HUDEP-2 (cell line): ENCODE data around the gene OR1D5.
A peak's percentile ranks its signal among the peaks of the same experiment; 100 is the strongest.
"Not testable (repeated sequence)": the region's sequence is repeated elsewhere in the genome, so short reads cannot be mapped to it uniquely, and the experiment has no call there.

Experiments
- DNase-seq, 76 experiments: peaks; one replicate each; lab custom pipeline; 2025; ENCODE audit not compliant: unreplicated experiment in 76 of 76; lab: John Stamatoyannopoulos, UW

The OR1D5 gene

GRCh38 chr17:3063507-3063906 is at the start of gene OR1D5:
TSS of gene OR1D5 (minus strand) at chr17:3063607. CDS start at chr17:3063607, 0 bp downstream.
- DNase-seq: not testable (repeated sequence)

DNA sequence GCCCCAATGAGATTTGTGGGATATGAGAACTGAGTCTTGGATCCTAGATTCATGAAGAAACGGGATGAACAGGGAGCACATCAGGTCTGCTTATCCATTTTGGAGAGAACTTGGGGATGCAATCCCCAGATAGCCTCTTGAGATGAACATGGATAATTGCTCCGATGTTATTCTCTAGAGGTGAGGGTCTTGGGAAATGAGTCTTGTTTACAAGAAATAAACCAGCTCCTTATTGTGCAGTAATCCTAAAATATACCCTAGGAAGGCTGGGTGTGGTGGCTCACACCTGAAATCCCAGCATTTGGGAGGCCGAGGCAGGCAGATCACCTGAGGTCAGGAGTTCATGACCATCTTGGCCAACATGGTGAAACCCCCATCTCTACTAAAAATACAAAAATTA is 40.9 kb upstream of the OR1D5 start, which contains the start of gene OR1D2:
Gene OR1D2, minus strand, starts transcription at position 101 of the 400 bp plus-strand sequence. CDS start 11,426 bp downstream, outside the sequence.
- DNase-seq: no peak

GRCh38 chr17:3073850-3074249 is 10.4 kb upstream of the OR1D5 start:
- DNase-seq: not testable (repeated sequence)

- not testable (repeated sequence) for DNase-seq
These were observed 1.8 kb upstream of the OR1D5 start for GRCh38 chr17:3065192-3065591.

DNA sequence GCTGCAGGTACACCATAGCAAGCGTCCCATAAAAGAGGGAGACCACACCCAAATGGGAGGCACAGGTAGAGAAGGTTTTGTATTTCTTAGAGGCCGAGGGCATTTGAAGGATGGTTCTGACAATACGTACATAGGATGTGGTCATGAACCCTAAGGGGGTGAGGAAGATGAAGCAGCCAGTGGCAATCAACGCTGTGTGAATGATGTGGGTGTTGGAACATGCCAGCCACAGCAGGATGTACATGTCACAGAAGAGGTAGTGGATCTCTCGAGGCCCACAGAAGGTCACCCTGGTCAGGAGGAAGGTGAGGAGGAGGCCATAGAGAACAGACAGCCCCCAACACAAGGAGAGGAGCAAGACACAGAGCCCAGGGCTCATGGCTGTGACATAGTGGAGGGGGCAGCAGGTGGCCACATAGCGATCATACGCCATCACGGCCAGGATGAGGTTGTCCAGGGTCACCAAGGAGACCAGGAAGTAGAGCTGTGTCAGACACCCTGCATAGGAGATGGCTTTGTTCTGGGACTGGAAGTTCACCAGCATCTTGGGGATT is 506 bp downstream of the OR1D5 start:
- not testable (repeated sequence) for DNase-seq

- not testable (repeated sequence) for DNase-seq
These were observed 8.5 kb downstream of the OR1D5 start for GRCh38 chr17:3054868-3055267.

DNA sequence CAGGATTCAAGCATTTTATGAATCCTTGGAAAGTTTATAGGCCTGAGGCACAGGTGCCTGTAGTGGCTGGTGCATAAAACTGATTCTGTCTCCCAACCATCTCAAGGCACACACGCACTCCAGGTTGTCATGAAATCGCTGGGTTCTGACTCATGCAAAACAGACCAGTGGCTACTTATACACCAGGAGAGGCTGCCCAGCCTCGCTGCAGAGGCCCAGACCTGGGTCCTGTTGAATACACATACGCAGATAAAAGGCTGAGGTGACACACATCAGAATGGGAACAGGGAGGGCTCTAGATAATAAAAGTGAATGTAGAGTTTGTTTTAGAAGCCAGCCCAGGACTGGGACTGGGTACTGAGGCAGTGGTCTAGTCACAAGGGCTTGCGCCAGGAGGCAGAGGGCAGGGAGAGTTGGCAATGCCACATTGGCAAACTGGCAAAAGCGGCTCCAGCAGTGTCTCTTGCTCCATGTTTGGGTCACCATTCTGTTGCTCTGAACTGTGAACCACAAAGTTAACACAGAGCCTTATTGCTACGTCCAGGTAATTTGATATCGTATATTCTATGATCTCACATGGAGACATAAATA is 13.6 kb downstream of the OR1D5 start:
- no peak for DNase-seq

GRCh38 chr17:3048727-3049471 is 14.5 kb downstream of the OR1D5 start:
- DNase-seq: peak in 73 of 76 experiments; percentile 23 to 90 (median 72)

GRCh38 chr17:3046753-3047152 is 16.7 kb downstream of the OR1D5 start:
- DNase-seq: no peak

DNA sequence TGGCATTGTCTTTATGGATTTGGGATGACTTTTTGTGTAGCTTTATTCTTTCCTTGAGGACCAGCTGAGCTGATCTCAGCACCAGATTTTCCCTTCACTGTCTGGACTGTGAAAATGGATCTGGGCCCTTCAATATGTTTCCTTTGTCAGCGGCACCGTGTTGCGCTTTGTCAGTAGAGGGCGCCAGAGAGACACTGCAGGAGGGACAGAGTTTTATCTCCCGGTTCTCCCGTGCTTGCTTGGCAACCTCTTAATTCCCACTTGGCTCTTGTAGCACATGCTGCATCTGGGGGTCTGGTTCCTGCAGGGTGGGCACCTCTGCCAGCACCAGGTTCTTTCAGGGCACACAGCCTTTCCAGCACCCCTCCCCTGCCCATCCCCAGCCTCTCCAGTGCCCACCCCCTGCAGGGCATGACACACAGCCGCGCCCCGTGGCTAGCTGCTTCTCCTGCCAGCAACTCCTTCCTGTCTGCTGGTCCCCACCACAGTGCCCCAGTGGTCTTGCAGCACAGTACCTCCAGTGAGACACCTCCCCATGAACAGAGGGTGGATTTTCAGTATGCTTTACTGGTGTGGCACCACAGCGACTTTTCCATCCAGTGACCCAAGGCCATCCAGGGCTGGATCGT is 19.6 kb downstream of the OR1D5 start:
- peak in 24 of 76 experiments; percentile 1 to 54 (median 12) for DNase-seq

- no peak for DNase-seq
These were observed 22.5 kb downstream of the OR1D5 start for GRCh38 chr17:3040882-3041281.

GRCh38 chr17:3039736-3040135 is 23.7 kb downstream of the OR1D5 start:
- no peak for DNase-seq

GRCh38 chr17:3038941-3039340 is 24.5 kb downstream of the OR1D5 start:
- no peak for DNase-seq

GRCh38 chr17:3037259-3037658 is 26.1 kb downstream of the OR1D5 start:
- no peak for DNase-seq

DNA sequence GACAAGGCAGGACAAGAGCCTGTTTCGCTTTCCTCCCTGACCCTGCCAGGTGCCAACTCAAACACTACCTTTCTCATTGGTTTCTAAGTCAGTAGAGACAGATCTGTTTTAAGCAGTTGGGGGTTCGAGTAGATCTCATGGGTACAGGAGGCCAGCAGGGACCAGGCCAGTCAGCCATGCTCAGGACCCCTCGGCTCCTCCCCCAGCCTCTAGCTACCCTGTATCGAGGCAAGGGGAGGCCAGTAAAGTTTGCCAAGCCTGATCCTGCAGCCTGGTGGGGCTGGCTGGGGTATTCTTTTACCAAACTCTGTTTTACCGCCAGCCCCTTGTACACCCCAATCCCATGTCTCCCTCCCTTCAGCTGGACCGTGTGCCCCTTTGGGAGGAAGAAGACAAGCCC is 26.6 kb downstream of the OR1D5 start:
- no peak for DNase-seq

DNA sequence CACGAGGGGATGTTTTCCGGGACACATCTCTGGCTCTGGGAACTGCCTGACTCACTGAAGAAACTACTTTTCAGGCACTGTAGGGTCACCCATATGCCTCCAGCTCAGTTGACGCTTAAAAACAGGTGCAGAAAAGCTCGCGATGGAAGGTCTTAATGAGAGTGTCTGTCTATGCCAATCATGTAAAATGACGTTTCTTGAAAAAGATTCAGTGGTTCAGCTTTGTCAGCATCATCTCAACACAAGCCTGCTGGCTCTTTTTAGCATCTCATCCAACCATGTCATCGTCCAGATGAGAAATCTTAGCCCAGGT is 27.5 kb downstream of the OR1D5 start:
- no peak for DNase-seq

- no peak for DNase-seq
These were observed 28.0 kb downstream of the OR1D5 start for GRCh38 chr17:3035256-3035967.

GRCh38 chr17:3034578-3034920 is 28.9 kb downstream of the OR1D5 start:
- no peak for DNase-seq

DNA sequence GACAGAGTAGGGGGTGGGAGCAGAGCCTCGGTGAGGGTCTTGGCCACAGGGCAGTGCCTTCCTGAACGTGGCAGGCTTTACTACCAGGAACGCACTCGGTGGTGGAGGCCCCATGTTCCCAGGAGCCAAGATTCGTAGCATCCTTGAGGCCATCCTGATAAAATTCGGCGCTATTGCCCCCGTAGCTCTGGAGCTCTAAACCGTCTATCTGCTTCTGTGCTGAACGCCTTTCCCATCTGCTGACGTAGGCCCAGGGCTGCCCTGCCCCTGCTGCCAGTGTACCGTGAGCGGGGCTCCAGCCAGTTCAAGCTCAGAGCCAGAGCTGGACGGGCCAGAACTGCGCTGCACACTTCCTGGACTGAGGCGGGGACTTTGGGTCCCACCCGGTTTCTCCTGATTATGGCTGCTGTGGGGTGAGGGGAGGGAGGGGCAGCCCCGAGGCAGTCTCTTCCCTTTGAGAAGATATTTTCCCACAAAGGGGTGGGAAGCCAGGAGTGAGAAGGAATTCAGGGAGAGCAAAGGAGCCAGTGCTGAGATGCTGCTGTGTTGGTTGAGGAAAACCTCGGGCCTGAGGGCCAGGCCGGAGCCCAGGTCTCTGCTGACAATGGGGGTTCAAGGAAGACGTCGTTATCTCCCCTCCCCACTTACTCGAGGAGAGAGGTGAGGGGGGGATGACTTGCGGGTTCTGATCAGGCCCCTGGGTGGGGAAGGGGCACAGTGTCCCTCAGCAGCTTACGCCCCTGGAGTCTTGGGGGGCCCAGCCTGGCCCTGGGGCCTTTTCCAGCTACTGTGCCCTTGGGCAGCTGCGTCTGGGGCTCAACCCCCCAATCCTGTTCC is 29.4 kb downstream of the OR1D5 start:
- no peak for DNase-seq

- no peak for DNase-seq
These were observed 30.2 kb downstream of the OR1D5 start for GRCh38 chr17:3033248-3033640.
